HG03378 (cell line): ENCODE data around the gene ATP6AP1.
"Not testable (repeated sequence)": the region's sequence is repeated elsewhere in the genome, so short reads cannot be mapped to it uniquely, and the experiment has no call there.

Source experiments
- ATAC-seq: cut with Tn5 transposase; IDR thresholded peaks from one replicate; pipeline ENCODE4 v1.9.1; 2021; ENCODE audit warnings: mild to moderate bottlenecking, moderate library complexity; ENCODE audit not compliant: unreplicated experiment

The ATP6AP1 gene

DNA sequence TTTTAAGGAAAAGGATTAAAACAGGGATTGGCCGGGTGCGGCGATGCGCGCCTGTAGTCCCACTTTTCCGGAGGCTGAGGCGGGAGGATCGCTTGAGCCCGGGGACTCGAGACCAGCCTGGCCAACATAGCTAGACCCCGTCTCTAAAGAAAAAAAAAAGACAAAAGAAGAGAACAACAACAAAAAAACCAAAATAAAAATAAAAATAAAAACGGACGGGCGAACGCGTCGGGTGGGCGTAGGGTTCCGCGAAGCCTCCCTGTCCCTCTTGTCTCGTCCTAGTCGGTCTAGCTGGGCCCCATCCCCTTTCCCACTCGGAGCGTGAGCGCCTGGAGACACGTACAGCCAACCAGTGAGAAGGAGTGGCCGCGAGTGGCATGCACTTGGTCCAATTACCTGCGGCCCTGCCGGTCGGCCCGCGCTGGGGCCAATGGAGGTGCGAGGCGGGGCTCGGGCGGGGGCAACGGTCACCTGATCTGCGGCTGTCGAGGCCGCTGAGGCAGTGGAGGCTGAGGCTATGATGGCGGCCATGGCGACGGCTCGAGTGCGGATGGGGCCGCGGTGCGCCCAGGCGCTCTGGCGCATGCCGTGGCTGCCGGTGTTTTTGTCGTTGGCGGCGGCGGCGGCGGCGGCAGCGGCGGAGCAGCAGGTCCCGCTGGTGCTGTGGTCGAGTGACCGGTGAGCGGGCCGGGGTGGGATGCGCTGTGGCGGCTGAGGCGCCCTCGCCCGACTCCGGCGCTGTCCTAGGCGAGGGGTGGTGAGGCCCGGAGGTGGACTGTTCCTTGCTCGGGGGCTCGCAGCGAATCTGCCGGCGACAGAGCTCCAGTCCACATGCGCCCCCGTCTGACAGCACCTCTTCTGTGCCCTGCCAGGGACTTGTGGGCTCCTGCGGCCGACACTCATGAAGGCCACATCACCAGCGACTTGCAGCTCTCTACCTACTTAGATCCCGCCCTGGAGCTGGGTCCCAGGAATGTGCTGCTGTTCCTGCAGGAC lies at the start of gene ATP6AP1:
TSS of gene ATP6AP1 (plus strand) at position 502 of the 996 bp plus-strand sequence. CDS start at position 518, 16 bp downstream.
- peak; percentile 78 for ATAC-seq

DNA sequence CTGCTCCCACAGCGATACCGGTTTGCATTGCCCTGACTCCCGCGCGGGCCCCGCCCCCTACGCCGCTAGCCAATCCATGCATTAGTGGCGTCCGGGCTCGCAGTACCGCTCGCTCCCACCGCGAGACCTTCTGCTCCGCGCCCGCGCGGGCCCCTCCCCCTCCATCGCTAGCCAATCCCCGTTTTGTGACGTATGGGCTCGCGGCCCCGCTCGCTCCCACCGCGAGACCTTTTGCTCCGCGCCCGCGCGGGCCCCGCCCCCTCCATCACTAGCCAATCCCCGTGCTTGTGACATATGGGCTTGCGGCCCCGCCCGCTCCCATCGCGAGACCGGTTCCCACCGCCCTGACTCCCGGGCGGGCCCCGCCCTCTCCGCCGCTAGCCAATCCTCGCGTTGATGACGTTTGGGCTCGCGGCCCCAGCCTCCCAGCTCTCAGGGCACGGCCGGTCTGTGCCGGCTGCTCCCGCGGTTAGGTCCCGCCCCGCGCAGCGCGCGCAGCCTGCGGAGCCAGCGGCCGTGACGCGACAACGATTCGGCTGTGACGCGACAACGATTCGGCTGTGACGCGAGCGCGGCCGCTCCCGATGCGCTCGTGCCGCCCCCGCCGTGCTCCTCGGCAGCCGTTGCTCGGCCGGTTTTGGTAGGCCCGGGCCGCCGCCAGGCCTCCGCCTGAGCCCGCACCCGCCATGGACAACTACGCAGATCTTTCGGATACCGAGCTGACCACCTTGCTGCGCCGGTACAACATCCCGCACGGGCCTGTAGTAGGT lies 49.5 kb upstream of the ATP6AP1 start, which contains the start of gene EMD:
TSS of gene EMD (plus strand) at position 497 of the 770 bp plus-strand sequence. CDS start at position 687, 190 bp downstream.
- ATAC-seq: peak; percentile 79

- ATAC-seq: no peak
Observed at GRCh38 chrX:154379569-154379951, 48.9 kb upstream of the ATP6AP1 start.

GRCh38 chrX:154380153-154380552 lies 48.3 kb upstream of the ATP6AP1 start:
- ATAC-seq: no peak

DNA sequence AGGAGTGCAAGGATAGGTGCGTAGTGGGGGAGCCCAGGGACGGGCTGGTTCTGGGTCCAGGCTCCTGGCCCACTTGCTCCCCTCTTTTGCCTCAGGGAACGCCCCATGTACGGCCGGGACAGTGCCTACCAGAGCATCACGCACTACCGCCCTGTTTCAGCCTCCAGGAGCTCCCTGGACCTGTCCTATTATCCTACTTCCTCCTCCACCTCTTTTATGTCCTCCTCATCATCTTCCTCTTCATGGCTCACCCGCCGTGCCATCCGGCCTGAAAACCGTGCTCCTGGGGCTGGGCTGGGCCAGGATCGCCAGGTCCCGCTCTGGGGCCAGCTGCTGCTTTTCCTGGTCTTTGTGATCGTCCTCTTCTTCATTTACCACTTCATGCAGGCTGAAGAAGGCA lies 47.7 kb upstream of the ATP6AP1 start:
- no peak for ATAC-seq

GRCh38 chrX:154381271-154381670 lies 47.2 kb upstream of the ATP6AP1 start:
- ATAC-seq: no peak

GRCh38 chrX:154382483-154383069 lies 45.9 kb upstream of the ATP6AP1 start:
- no peak for ATAC-seq

GRCh38 chrX:154383359-154384283 lies 44.9 kb upstream of the ATP6AP1 start:
- ATAC-seq: no peak

GRCh38 chrX:154384284-154384892 lies 44.1 kb upstream of the ATP6AP1 start:
- no peak for ATAC-seq

DNA sequence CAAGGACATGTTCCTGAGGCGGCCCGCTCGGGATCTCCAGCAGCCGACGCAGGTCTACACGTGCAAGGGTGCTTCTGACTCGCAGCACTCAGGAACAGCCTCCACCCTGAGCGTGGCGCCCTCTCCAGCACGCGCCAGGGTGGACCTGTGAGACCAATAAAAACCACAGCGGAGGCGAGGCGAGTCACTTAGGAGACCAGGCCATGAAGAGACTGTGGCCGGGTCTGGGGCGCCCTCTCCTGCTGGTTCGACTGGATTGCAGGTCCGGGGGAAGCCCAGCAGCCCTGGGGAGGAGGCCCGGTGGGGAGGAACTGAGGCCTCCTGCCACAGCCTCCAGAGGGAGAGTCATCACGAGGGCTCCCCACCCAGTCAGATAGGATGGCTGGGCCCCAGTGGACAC lies 40.4 kb upstream of the ATP6AP1 start:
- ATAC-seq: peak; percentile 31

DNA sequence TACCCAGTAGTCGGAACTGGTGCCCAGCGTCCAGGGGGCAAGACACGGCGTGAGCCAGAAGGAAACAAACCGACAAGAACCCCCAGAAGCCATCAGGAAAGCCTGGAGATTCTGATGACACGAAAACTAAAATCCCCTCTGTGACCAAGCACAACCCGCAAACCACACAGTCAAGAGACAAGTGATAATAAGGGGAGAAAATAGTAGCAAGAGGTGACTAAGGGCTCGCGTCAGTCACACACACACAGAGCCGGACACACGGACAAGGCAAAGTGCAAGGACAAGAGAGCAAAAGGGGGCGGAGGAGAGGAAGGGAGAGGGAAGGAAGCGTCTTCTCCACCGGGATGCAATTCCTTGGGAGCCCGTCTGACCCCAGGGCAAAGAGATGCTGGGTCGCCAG lies 39.8 kb upstream of the ATP6AP1 start:
- not testable (repeated sequence) for ATAC-seq

GRCh38 chrX:154389812-154390747 lies 38.4 kb upstream of the ATP6AP1 start:
- ATAC-seq: peak; percentile 50

DNA sequence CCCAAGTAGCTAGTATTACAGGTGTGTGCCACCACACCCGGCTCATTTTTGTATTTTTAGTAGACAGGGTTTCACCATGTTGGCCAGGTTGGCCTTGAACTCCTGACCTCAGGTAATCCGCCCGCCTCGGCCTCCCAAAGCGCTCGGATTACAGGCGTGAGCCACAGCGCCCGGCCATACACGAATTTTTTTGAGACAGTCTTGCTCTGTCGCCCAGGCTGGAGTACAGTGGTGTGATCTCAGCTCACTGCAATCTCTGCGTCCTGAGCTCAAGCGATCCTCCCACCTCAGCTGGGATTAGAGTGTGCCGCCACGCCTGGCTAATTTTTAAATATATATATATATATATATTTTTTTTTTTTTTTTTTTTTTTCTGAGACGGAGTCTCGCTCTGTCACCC lies 32.1 kb upstream of the ATP6AP1 start:
- not testable (repeated sequence) for ATAC-seq

GRCh38 chrX:154396973-154397887 lies 31.2 kb upstream of the ATP6AP1 start:
- peak; percentile 26 for ATAC-seq

DNA sequence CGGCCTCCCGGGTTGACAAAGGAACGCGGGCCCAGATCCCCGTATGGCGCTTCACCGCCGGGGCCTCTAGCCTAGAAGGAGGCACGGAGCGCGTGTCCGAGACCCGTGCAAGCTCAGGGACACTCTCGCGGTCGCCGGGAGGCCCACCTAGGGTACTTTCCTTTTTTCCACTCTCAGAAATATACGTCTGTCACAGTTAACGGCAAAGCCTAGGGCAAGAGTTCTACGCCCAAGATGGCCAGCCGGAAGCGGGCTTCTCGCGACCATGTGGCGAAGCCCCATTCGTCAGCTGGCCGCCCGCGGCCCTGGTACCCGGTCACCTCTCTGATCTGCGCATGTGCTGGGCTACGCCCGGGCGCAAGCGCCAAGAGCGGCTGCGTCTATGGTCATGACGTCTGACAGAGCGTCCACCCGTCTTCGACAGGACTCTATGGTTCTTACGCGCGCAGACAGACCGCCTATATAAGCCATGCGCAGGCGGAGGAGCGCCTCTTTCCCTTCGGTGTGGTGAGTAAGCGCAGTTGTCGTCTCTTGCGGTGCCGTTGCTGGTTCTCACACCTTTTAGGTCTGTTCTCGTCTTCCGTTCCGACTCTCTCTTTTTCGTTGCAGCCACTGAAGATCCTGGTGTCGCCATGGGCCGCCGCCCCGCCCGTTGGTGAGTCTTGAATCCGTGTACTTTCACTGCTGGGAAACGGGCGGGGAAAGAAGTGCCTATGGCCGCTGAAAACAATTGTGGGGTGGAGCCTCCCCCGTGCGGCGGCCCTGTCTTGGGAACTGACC lies 30.4 kb upstream of the ATP6AP1 start, which contains the start of gene RPL10:
TSS of gene RPL10 (plus strand) at position 490 of the 780 bp plus-strand sequence. CDS start at position 633, 143 bp downstream.
- ATAC-seq: peak; percentile 62

GRCh38 chrX:154398668-154399526 lies 29.6 kb upstream of the ATP6AP1 start:
- peak; percentile 8 for ATAC-seq
